Eye (tissue), 1 donor: ENCODE measurements around the gene FAAP24.
"Not testable (repeated sequence)": the region's sequence is repeated elsewhere in the genome, so short reads cannot be mapped to it uniquely, and the experiment has no call there.

Source experiments
- DNase-seq: peaks from one replicate; pipeline ENCODE4 v3.0.0-alpha.2; 2015

Gene FAAP24

DNA sequence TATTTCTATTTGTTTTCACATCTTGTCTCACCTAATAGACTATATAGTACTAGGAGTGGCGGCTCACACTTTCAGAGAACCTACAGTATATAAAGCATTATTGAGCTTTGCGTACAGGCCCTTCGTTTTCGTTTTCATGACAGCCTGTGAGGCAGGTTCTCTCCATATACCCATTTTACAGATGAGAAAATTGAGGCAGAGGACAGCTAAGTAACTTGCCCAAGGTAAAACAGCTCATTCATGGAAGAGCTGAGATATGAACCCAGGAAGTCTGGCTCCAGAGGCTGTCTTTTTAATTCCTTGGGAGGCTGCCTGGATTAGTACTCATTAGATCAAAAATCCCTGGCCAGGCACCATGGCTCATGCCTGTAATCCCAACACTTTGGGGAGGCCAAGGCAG lies 28.9 kb downstream of the FAAP24 start:
- no peak for DNase-seq

DNA sequence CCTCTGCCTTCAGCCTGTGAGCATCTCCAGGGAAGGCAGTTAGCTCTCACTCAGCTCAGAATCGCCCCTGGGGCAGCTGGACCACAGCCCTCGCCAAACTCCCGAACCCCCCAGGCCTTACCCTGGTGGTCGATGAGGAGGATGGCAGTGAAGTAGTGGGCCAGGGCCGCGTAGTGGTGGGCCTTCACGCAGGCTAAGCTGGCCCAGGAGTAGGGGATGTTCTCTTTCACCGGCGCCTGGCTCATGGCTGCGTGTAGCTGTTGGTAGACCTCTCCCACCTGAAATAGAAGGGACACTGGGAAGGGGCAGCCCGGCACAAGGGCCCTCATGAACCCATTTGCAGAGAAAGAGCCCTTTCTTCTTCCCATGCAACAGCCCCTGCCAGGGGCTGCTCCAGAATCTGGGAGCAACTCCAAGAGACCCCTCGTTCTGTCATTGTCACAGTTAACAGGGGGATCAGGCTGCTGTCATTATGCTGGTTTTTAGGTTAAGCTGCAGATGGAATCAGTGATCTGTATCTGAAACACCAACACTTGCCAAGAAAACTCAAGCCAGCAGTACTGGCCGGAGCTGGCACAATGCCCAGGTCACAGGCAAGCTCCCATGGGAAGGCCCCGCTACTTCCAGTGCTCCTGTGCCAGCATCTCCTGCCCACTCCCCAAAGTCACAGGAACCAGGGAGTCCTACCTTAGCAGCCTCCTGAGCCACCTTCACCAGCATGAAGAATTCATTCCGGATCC lies 30.3 kb downstream of the FAAP24 start:
- DNase-seq = not testable (repeated sequence)

DNA sequence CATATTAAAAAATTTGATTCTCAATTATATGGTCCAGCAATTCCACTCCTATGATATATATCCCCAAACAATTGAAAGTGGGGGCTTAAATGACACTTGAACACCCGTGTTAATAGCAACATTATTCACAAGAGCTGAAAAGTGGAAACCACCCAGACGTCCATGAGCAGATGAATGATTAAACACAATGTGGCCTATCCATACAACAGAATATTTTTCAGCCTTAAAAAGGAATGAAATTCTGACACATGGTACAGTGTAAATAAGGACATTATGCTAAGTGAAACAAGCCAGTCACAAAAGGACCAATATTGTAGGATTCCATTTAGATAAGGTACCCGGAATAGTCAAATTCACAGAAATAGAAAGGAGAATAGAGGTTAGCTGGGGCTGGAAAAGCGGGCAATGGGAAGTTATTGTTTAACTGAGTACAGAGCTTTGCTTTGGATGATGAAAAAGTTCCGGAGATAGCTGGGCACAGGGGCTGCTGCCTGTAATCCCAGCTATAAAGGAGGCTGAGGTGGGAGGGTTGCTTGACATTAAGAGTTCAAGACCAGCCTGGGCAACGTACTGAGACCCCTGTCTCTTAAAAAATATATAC lies 31.5 kb downstream of the FAAP24 start:
- DNase-seq = not testable (repeated sequence)

DNA sequence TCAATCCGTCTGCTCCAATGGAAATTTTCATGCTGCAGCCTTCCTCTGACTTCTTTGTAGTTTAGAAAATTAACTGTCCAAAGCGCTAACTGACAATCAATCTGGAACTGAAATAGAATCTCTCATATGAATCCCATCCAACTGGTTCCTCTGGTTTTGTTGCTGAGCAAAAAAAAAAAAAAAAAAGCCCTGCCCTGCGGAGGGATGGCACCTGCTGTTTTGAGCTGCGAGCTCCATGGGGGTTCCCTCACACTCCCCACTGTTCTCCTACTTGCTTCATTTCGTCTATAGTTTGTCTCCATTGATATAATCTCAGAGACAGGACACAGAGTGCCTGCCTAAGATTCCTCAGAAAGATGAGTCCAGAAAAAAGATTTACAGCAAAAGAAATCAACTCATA lies 33.4 kb downstream of the FAAP24 start:
- peak; percentile 23 for DNase-seq

DNA sequence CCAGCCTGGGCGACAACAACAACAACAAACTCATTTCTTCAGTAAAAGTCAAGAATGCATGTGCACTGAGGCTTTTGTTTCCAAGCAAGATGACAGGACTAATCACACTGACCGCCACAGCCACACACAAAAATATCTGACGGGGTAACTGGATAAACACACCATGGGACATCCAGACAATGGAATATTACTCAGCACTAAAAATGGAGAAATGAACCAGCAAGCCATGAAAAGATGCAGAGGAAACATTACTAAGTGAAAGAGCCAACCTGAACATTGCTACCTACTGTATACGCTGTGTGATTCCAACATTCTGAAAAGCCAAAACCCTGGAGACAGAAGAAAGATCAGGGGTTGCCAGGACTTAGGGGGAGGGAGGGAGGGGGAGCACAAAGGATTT lies 36.7 kb downstream of the FAAP24 start:
- no peak for DNase-seq

DNA sequence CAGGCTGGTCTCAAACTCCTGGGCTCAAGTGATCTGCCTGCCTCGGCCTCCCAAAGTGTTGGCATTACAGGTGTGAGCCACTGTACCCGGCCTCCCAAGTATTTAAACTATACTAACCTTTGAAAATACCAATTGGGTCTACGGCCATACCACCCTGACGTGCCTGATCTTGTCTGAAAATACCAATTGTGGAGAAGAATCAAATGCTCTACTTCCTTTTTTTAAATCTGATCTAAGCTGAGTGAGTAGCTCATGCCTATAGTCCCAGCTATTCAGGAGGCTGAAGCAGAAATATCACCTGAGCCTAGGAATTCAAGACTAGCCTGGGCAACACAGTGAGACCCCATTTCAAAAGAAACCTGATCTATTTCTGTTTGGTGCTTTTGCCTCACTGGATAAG lies 38.8 kb downstream of the FAAP24 start:
- DNase-seq = not testable (repeated sequence)

DNA sequence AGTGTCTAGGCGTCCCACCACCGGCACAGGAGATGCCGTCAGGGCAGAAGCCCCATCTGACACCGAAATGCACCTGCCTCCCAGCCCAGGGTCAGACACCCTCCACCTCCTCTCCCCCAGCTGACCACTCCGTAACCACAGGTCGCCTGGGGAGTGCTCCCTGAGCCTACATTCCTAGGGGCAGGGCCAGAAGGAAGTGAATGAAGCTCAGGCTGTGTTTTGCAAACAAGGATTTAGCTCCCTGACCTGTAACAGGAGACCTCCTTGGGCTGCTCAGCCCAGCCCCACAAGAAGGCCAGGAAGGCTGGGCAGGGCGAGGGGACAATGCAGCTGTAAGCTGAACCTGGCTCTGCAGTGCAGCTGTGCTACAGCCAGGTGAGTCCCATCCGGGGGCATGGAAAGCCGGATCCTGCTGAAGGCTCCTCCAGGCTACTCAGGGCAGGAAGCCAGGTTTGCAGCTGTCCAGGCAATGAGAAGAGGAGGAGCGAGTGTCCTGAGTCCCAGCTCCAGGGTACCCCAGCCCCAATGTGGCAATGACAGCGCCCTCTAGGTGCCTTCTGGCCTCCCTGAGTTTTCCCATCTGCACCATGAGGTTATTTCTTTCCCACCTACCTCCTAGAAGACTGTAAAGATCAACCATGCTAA lies 50.6 kb downstream of the FAAP24 start:
- no peak for DNase-seq

DNA sequence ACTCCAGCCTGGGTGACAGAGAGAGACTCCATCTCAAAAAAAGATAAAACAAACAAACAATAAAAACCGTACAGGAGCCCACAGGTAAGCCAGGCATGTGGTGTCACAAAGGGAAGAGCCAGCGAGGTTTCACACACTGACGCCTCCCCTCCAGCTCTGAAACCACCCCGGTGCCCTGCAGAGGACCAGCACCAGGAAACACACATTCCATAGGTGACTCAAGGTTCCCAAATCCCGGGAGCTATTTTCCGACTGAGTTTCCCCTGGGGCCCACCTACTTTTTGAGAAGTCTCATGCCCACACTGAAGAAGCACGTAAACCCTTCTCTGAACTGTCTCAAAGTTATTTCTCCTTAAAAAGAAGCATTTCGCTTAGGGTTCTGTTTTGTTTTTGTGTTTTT lies 52.4 kb downstream of the FAAP24 start:
- no peak for DNase-seq

DNA sequence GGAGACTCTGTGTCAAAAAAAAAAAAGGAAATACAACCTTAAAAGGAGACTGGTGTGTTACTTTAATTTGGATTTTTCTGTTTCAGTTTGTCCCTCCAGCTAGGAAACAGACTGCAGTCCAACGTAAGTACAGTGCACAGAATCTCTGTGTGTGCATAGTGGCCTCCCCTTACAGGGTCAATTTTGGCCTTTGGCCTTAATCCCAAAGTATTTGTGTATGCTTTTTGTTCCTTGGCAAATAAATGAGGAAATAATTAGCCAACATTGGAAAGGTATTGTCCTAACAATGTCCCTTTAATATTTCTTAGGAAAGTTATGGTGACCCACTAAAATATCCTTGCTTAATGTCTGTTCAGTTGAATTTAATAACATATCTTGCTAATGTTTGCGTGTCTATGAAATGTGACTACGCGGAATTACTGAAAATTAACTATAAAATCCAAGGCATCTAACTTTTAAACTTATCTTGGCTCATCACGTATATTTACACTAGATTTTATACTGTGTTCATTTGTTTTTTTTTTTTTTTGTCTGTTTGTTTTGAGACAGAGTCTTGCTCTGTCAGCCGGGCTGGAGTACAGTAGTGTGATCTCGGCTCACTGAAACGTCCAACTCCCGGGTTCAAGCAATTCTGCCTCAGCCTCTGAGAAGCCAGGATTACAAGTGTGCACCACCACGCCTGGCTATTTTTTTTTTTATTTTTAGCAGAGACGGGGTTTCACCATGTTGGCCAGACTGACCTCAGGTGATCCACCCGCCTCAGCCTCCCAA lies 53.6 kb downstream of the FAAP24 start:
- not testable (repeated sequence) for DNase-seq

DNA sequence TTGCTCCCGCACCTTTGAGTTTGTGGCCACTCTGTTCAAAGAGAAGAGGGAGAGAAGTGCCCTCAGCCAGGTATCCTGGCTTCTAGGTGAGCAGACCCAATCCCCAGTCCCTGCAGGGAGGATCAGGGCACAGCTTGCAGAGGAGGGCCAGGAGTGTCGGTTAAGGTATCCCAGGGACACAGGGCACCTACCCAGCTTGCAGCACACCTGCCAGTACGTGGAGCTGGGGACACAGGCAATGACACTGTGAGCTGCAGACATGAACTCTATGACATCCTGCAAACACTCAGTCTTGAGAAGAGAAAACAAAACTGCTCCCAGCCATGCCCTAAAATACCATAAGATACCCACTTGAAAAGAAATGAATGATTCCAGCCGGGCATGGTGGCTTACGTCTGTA lies 54.6 kb downstream of the FAAP24 start:
- not testable (repeated sequence) for DNase-seq
